Muscle of arm (tissue), 12 donors: ENCODE data around the gene LAGE3. TPM values are rescaled to one million over a fixed set of nuclear protein-coding genes. Genes with fewer than 3 reads are reported as not detected.
A peak's percentile ranks its signal among the peaks of the same experiment; 100 is the strongest.

ENCODE experiments used
- DNase-seq: peaks from one replicate; pipeline ENCODE4 v3.0.0-alpha.2; 2013
- polyA plus RNA-seq, 12 donors: library from polyadenylated mRNA; unstranded; fragments of 120-200 nt; gene quantifications; one replicate each; pipeline ENCODE4 v1.2.1, GENCODE V29; 2013; ENCODE audit not compliant: insufficient read length in 12 of 12

LAGE3 gene
- polyA plus RNA-seq, 12 donors, result 6.6 to 21.3 (median 10.2) TPM; not detected in 1

- no peak for DNase-seq
Measured at GRCh38 chrX:154436983-154437752, 41.9 kb downstream of the LAGE3 start, which contains the start of gene GDI1. Gene GDI1, plus strand, starts transcription at chrX:154437154. Its CDS starts 101 bp downstream, at chrX:154437255.

DNA sequence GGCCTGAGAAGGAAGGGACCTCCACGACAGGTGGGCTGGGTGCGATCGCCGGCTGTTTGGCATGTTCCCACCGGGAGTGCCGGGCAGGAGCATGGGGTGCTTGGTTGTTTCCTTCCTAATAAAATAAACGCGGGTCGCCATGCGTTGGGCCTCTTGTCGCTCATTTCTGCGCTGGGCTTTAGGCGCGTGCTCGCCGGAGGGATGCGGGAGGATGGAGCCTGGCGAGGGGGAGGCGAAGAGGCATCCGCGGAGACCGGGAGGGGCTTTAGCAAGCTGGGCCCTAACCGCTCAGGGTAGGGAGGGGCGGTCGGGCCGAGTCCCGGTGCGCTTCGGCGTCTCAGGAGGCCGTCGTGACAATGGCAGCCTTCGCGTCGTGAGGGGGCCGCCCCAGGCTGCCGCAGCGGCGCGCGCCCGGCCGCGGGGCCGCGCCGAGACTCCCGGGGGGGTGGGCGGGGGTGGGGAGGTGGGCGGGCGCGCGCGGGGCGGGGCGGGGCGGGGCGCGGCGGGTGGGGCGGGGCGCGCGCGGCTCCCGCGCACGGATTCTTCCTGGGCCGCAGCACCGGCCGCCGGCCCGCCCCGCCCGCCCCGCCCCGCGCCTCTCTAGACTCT, 42.6 kb downstream of the LAGE3 start:
- DNase-seq, result no peak

DNA sequence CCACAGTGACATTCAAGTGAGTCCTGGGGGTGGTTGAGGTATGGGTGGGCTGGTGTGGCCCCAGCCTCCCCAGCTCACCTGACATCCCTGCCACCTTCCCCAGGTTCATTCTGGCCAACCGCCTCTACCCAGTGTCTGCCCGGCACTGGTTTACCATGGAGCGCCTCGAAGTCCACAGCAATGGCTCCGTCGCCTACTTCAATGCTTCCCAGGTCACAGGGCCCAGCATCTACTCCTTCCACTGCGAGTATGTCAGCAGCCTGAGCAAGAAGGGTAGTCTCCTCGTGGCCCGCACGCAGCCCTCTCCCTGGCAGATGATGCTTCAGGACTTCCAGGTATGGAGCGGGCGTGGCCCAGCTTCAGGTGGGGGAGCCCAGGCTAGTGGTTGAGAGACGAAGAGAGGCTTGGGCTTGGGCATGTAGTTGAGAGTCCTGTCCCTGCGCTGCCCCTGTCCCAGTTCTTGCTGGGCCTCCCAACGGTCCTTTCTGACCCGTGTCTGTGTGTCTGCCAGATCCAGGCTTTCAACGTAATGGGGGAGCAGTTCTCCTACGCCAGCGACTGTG, 43.8 kb downstream of the LAGE3 start:
- no peak for DNase-seq

- no peak for DNase-seq
Measured at GRCh38 chrX:154434394-154435168, 44.5 kb downstream of the LAGE3 start.

DNA sequence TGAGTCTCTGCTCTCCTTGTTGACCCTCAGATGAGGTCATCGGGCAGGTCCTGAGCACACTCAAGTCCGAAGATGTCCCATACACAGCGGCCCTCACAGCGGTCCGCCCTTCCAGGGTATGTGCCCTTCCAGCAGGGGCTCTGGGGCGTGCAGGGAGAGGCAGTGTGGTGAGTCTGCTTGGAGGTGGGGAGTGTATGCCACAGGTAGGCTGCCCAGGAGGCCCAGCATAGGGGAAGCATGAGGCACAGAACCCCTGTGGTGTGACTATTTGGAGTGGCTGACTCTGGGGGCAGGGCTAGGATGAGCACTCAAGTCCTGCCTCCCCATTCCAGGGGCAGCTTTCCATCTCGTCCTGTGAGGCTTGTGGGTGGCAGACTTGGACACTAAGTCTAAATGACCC, 45.5 kb downstream of the LAGE3 start:
- no peak for DNase-seq

- DNase-seq, result no peak
Measured at GRCh38 chrX:154432210-154432609, 46.9 kb downstream of the LAGE3 start.

DNA sequence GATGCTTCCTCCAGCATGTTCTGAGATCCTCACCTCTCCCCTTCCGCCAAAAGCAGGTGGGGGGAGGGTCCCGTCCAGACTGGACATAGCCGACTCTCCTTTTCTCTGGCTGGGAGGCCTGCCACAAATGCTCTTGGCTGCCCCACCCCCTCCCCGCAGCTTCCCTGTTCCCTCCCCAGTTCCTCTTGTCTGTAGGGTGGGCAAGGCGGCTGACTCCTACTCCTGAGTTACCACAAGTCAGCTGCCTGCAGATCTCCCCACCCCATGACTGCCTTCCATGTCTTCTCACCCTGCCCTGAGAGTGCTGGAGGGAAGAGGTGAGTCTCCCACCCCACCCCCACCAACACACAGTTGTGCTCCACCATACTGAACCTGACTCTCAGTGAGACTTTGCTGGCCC, 47.7 kb downstream of the LAGE3 start:
- no peak for DNase-seq

- DNase-seq, result no peak
Measured at GRCh38 chrX:154430916-154431315, 48.2 kb downstream of the LAGE3 start.

- DNase-seq, result no peak
Measured at GRCh38 chrX:154430479-154430878, 48.6 kb downstream of the LAGE3 start.

- no peak for DNase-seq
Measured at GRCh38 chrX:154429711-154430110, 49.4 kb downstream of the LAGE3 start.

DNA sequence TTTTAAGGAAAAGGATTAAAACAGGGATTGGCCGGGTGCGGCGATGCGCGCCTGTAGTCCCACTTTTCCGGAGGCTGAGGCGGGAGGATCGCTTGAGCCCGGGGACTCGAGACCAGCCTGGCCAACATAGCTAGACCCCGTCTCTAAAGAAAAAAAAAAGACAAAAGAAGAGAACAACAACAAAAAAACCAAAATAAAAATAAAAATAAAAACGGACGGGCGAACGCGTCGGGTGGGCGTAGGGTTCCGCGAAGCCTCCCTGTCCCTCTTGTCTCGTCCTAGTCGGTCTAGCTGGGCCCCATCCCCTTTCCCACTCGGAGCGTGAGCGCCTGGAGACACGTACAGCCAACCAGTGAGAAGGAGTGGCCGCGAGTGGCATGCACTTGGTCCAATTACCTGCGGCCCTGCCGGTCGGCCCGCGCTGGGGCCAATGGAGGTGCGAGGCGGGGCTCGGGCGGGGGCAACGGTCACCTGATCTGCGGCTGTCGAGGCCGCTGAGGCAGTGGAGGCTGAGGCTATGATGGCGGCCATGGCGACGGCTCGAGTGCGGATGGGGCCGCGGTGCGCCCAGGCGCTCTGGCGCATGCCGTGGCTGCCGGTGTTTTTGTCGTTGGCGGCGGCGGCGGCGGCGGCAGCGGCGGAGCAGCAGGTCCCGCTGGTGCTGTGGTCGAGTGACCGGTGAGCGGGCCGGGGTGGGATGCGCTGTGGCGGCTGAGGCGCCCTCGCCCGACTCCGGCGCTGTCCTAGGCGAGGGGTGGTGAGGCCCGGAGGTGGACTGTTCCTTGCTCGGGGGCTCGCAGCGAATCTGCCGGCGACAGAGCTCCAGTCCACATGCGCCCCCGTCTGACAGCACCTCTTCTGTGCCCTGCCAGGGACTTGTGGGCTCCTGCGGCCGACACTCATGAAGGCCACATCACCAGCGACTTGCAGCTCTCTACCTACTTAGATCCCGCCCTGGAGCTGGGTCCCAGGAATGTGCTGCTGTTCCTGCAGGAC, 50.6 kb downstream of the LAGE3 start, which contains the start of gene ATP6AP1:
TSS of gene ATP6AP1 (plus strand) at position 502 of the 996 bp plus-strand sequence. CDS start at position 518, 16 bp downstream.
- peak; percentile 89 for DNase-seq

Other genes with a start within 250 kb of the LAGE3 start
- gene OPN1MW3, start 221.7 kb downstream of the LAGE3 start, polyA plus RNA-seq, result not detected
- gene TEX28, start 184.2 kb downstream of the LAGE3 start, polyA plus RNA-seq, result not detected
- gene TKTL1, start 183.5 kb downstream of the LAGE3 start, polyA plus RNA-seq, result under 1 TPM in 10 of 12 donors, not detected in 2; 0.08 to 0.63 (median 0.35) TPM
- 100 to 1,000 TPM in 11 of 12 donors, 10 to 100 TPM in 1; 54.4 to 509 (median 215) TPM for gene FLNA, start 104.6 kb downstream of the LAGE3 start, polyA plus RNA-seq
- gene EMD, start 100.0 kb downstream of the LAGE3 start, polyA plus RNA-seq, result 100 to 1,000 TPM in 1 of 12 donors, 10 to 100 TPM in 10, not detected in 1; 36.2 to 121 (median 46.3) TPM
- 1,000 to 10,000 TPM; 1,129 to 5,997 (median 5,399) TPM for gene RPL10, start 80.9 kb downstream of the LAGE3 start, polyA plus RNA-seq
- 10 to 100 TPM in 11 of 12 donors, not detected in 1; 14.4 to 51.4 (median 34.6) TPM for gene DNASE1L1, start 70.0 kb downstream of the LAGE3 start, polyA plus RNA-seq
- 10 to 100 TPM in 11 of 12 donors, not detected in 1; 20.0 to 36.3 (median 25.5) TPM for gene TAFAZZIN, start 67.7 kb downstream of the LAGE3 start, polyA plus RNA-seq
- gene ATP6AP1, start 50.6 kb downstream of the LAGE3 start, polyA plus RNA-seq, result 10 to 100 TPM in 11 of 12 donors, not detected in 1; 53.5 to 75.1 (median 59.0) TPM
- 100 to 1,000 TPM in 2 of 12 donors, 10 to 100 TPM in 9, not detected in 1; 70.4 to 137 (median 83.8) TPM for gene GDI1, start 42.1 kb downstream of the LAGE3 start, polyA plus RNA-seq
- 10 to 100 TPM in 11 of 12 donors, not detected in 1; 47.6 to 88.9 (median 54.2) TPM for gene FAM50A, start 35.1 kb downstream of the LAGE3 start, polyA plus RNA-seq
- 10 to 100 TPM in 10 of 12 donors, 1 to 10 TPM in 1, not detected in 1; 6.7 to 67.7 (median 38.3) TPM for gene PLXNA3, start 21.0 kb downstream of the LAGE3 start, polyA plus RNA-seq
- gene UBL4A, start 7.3 kb upstream of the LAGE3 start, polyA plus RNA-seq, result 10 to 100 TPM in 11 of 12 donors, not detected in 1; 16.7 to 29.2 (median 21.2) TPM
- gene SLC10A3, start 11.3 kb upstream of the LAGE3 start, polyA plus RNA-seq, result 10 to 100 TPM in 7 of 12 donors, 1 to 10 TPM in 4, not detected in 1; 9.6 to 20.6 (median 11.8) TPM
- 10 to 100 TPM in 11 of 12 donors, not detected in 1; 19.6 to 87.7 (median 25.8) TPM for gene FAM3A, start 37.0 kb upstream of the LAGE3 start, polyA plus RNA-seq
- 10 to 100 TPM in 8 of 12 donors, 1 to 10 TPM in 3, not detected in 1; 8.5 to 41.0 (median 11.9) TPM for gene G6PD, start 67.6 kb upstream of the LAGE3 start, polyA plus RNA-seq
- gene IKBKG, start 68.3 kb upstream of the LAGE3 start, polyA plus RNA-seq, result 10 to 100 TPM in 10 of 12 donors, 1 to 10 TPM in 1, not detected in 1; 9.6 to 16.6 (median 12.3) TPM
- not detected for gene CTAG1A, start 105.9 kb upstream of the LAGE3 start, polyA plus RNA-seq
- gene CTAG1B, start 140.0 kb upstream of the LAGE3 start, polyA plus RNA-seq, result not detected
- gene CTAG2, start 174.3 kb upstream of the LAGE3 start, polyA plus RNA-seq, result not detected